Measurements from ENCODE around the gene BIRC2. TPM values are rescaled to one million over a fixed set of nuclear protein-coding genes. Genes with fewer than 3 reads are reported as not detected.

Gene BIRC2
- total RNA-seq, 1 donor from 2014 or later, result 46.9 TPM

GRCh38 chr11:102323542-102324251 is 23.3 kb upstream of the BIRC2 start:
- Mint-ChIP-seq H3K9me3 (no peaks in the 10 kb centered on the region), H3K4me1 (ENCODE audit: unreplicated experiment) (no peaks in the 10 kb centered on the region), H3K36me3 (no peaks in the 10 kb centered on the region), H3K4me3 (no peak overlapping the region), H3K27me3 (peaks cover 4% of the 10 kb centered on the region), H3K27ac (no peak overlapping the region)
- no peak for TF ChIP-seq CTCF (conservative IDR thresholded peaks at IDR 0.05)
- DNase-seq (ENCODE audit: extremely low spot score, unreplicated experiment), result no peak

GRCh38 chr11:102325088-102325487 is 21.9 kb upstream of the BIRC2 start:
- H3K27ac Mint-ChIP-seq, result no peak overlapping the region
- no peak for DNase-seq (ENCODE audit: extremely low spot score, unreplicated experiment)
- TF ChIP-seq CTCF (conservative IDR thresholded peaks at IDR 0.05), result peak; percentile 31

GRCh38 chr11:102328748-102329147 is 18.3 kb upstream of the BIRC2 start:
- no peak for TF ChIP-seq CTCF (conservative IDR thresholded peaks at IDR 0.05)
- Mint-ChIP-seq H3K4me3 (no peak overlapping the region), H3K27ac (no peak overlapping the region), H3K36me3 (no peaks in the 10 kb centered on the region), H3K4me1 (ENCODE audit: unreplicated experiment) (peaks cover 9% of the 10 kb centered on the region), H3K9me3 (no peaks in the 10 kb centered on the region), H3K27me3 (no peaks in the 10 kb centered on the region)
- DNase-seq (ENCODE audit: extremely low spot score, unreplicated experiment), result no peak

More at GRCh38 chr11:102325088-102325487, 21.9 kb upstream of the BIRC2 start:
- no peaks in the 10 kb centered on the region for H3K4me1 Mint-ChIP-seq (ENCODE audit: unreplicated experiment)
- H3K4me3 Mint-ChIP-seq, result no peak overlapping the region
- H3K27me3 Mint-ChIP-seq, result peaks cover 3% of the 10 kb centered on the region
- H3K36me3 Mint-ChIP-seq, result no peaks in the 10 kb centered on the region
- H3K9me3 Mint-ChIP-seq, result no peaks in the 10 kb centered on the region

- Mint-ChIP-seq H3K27me3 (no peaks in the 10 kb centered on the region), H3K9me3 (no peaks in the 10 kb centered on the region), H3K4me3 (no peak overlapping the region), H3K36me3 (no peaks in the 10 kb centered on the region), H3K4me1 (ENCODE audit: unreplicated experiment) (peaks cover 9% of the 10 kb centered on the region), H3K27ac (no peak overlapping the region)
- no peak for DNase-seq (ENCODE audit: extremely low spot score, unreplicated experiment)
- TF ChIP-seq CTCF (conservative IDR thresholded peaks at IDR 0.05), result no peak
These were observed 16.8 kb upstream of the BIRC2 start for GRCh38 chr11:102330231-102330630.

- Mint-ChIP-seq H3K9me3 (no peaks in the 10 kb centered on the region), H3K27ac (no peak overlapping the region), H3K27me3 (no peaks in the 10 kb centered on the region), H3K36me3 (no peaks in the 10 kb centered on the region), H3K4me3 (no peak overlapping the region), H3K4me1 (ENCODE audit: unreplicated experiment) (peaks cover 9% of the 10 kb centered on the region)
- no peak for TF ChIP-seq CTCF (conservative IDR thresholded peaks at IDR 0.05)
- DNase-seq (ENCODE audit: extremely low spot score, unreplicated experiment), result no peak
These were observed 15.7 kb upstream of the BIRC2 start for GRCh38 chr11:102331341-102331740.

All from type B pancreatic cell (in vitro differentiated cells).